H1 (cell line): ENCODE measurements around the gene POLD4. TPM values are rescaled to one million over a fixed set of nuclear protein-coding genes. Genes with fewer than 3 reads are reported as not detected.

Source experiments
- CTCF ChIA-PET: fragments of 300-600 bp; sonication (Branson Sonifier 250); formaldehyde crosslinking; loops from one replicate; lab custom pipeline; 2021; ENCODE audit not compliant: partially characterized antibody; lab: Charles Lee
- POLR2A ChIA-PET: fragments of 300-600 bp; sonication (Branson Sonifier 250); formaldehyde crosslinking; loops from one replicate; lab custom pipeline; 2021; ENCODE audit warnings: inconsistent platforms; ENCODE audit not compliant: partially characterized antibody; lab: Charles Lee
- DNase-seq, 2 experiments: peaks; one replicate each; pipeline versions ENCODE4 v3.0.0 to v3.0.0-alpha.2; 2010 to 2022; ENCODE audit warnings: low spot score in 2 of 2, low read depth in 1 of 2, mixed read lengths in 1 of 2
- FAIRE-seq: peaks from 2 replicates; lab custom pipeline; 2011; peaks lifted over from hg19 to GRCh38; lab: Jason Lieb, UNC
- H2AFZ ChIP-seq: 2 replicates; pipeline ENCODE4 v1.8.1; 2012; ENCODE audit warnings: low read length, inconsistent platforms
- H2AK5ac ChIP-seq: 2 replicates; pipeline ENCODE4 v1.6.1; 2013; ENCODE audit warnings: low read depth, low read length
- H2BK120ac ChIP-seq: replicated peaks from 2 replicates; pipeline ENCODE3; 2013; ENCODE audit warnings: low read depth, low read length, inconsistent platforms
- H2BK12ac ChIP-seq: 2 replicates; pipeline ENCODE4 v1.6.1; 2013; ENCODE audit warnings: low read depth, low read length
- H2BK15ac ChIP-seq: 2 replicates; pipeline ENCODE4 v1.6.1; 2013; ENCODE audit warnings: low read length
- H2BK20ac ChIP-seq: 2 replicates; pipeline ENCODE4 v1.6.1; 2013; ENCODE audit warnings: low read length
- H2BK5ac ChIP-seq: 2 replicates; pipeline ENCODE4 v1.6.1; 2013; ENCODE audit warnings: low read depth, low read length
- H3K14ac ChIP-seq: 2 replicates; pipeline ENCODE4 v1.6.1; 2013; ENCODE audit warnings: inconsistent platforms; ENCODE audit not compliant: insufficient read length
- H3K18ac ChIP-seq: 2 replicates; pipeline ENCODE4 v1.6.1; 2013; ENCODE audit warnings: low read length; ENCODE audit errors: extremely low read depth
- H3K23ac ChIP-seq: 2 replicates; pipeline ENCODE4 v1.6.1; 2013; ENCODE audit warnings: inconsistent platforms; ENCODE audit not compliant: insufficient read length
- H3K23me2 ChIP-seq: 2 replicates; pipeline ENCODE4 v1.6.1; 2013; ENCODE audit warnings: low read depth, low read length
- H3K27ac ChIP-seq: 2 replicates; pipeline ENCODE4 v1.6.1; 2011; ENCODE audit warnings: low read depth, low read length, inconsistent platforms
- H3K27me3 ChIP-seq, 4 experiments: replicated peaks in 1 of 4; 1 replicate in 1 of 4; 2 replicates in 3 of 4; pipeline versions ENCODE4 v1.6.1 to v1.8.1; 2011 to 2013; ENCODE audit warnings: low read length in 3 of 4, mild to moderate bottlenecking in 3 of 4, inconsistent platforms in 2 of 4, mixed read lengths in 2 of 4, moderate library complexity in 1 of 4; ENCODE audit not compliant: control insufficient read depth in 3 of 4, insufficient read depth in 3 of 4; ENCODE audit errors: extremely low read depth in 1 of 4
- H3K36me3 ChIP-seq, 4 experiments: 2 replicates each; pipeline versions ENCODE4 v1.6.1 to v1.8.1; 2011 to 2013; ENCODE audit warnings: mild to moderate bottlenecking in 4 of 4, low read length in 3 of 4, moderate library complexity in 2 of 4, control low read depth in 1 of 4, inconsistent platforms in 1 of 4; ENCODE audit not compliant: insufficient read depth in 4 of 4, control insufficient read depth in 2 of 4
- H3K4ac ChIP-seq: replicated peaks from 2 replicates; pipeline ENCODE3; 2013; ENCODE audit warnings: low read length, low read depth, mixed read lengths, inconsistent platforms; ENCODE audit not compliant: insufficient read length
- H3K4me1 ChIP-seq, 4 experiments: replicated peaks in 1 of 4; 1 replicate in 1 of 4; 2 replicates in 3 of 4; pipeline versions ENCODE4 v1.6.1 to v1.8.1; 2011 to 2013; ENCODE audit warnings: low read length in 3 of 4, inconsistent platforms in 2 of 4, mixed read lengths in 1 of 4; ENCODE audit not compliant: insufficient read depth in 4 of 4, control insufficient read depth in 3 of 4
- H3K4me2 ChIP-seq, 2 experiments: 2 replicates each; pipeline versions ENCODE4 v1.6.1 to v1.8.1; 2011 to 2013; ENCODE audit warnings: low read depth in 2 of 2, low read length in 2 of 2, control low read depth in 1 of 2, inconsistent platforms in 1 of 2, mild to moderate bottlenecking in 1 of 2; ENCODE audit not compliant: insufficient read depth in 1 of 2
- H3K4me3 ChIP-seq, 4 experiments: fragments of 200-600, 300-600 bp in 1 of 4; sonication (generic), shearing (Covaris generic), sonication (Bioruptor Twin) in 1 of 4; 2 replicates each; pipeline versions ENCODE4 v1.5.1 to v1.8.1; 2011 to 2016; ENCODE audit warnings: low read length in 4 of 4, low read depth in 3 of 4, control low read depth in 2 of 4, inconsistent platforms in 2 of 4, mild to moderate bottlenecking in 2 of 4, mixed read lengths in 1 of 4, moderate library complexity in 1 of 4; ENCODE audit not compliant: insufficient read depth in 2 of 4; ENCODE audit errors: extremely low read depth in 1 of 4
- H3K56ac ChIP-seq: replicated peaks from 2 replicates; pipeline ENCODE3; 2013; ENCODE audit warnings: low read depth, mild to moderate bottlenecking, mixed read lengths, low read length, inconsistent platforms; ENCODE audit not compliant: insufficient read length
- H3K79me1 ChIP-seq: 2 replicates; pipeline ENCODE4 v1.6.1; 2013; ENCODE audit warnings: low read depth, low read length, control low read depth
- H3K79me2 ChIP-seq, 2 experiments: 2 replicates each; pipeline versions ENCODE4 v1.6.1 to v1.8.1; 2012 to 2013; ENCODE audit warnings: low read length in 2 of 2, mild to moderate bottlenecking in 2 of 2, inconsistent platforms in 1 of 2; ENCODE audit not compliant: insufficient read depth in 2 of 2, control insufficient read depth in 1 of 2
- H3K9ac ChIP-seq, 4 experiments: replicated peaks in 1 of 4; 1 replicate in 1 of 4; 2 replicates in 3 of 4; pipeline versions ENCODE4 v1.6.1 to v1.8.1; 2011 to 2013; ENCODE audit warnings: low read depth in 3 of 4, low read length in 3 of 4, control low read depth in 2 of 4, mild to moderate bottlenecking in 2 of 4, moderate library complexity in 2 of 4, inconsistent platforms in 1 of 4; ENCODE audit errors: extremely low read depth in 1 of 4
- H3K9me3 ChIP-seq, 2 experiments: 2 replicates each; pipeline versions ENCODE4 v1.6.1 to v1.8.1; 2012 to 2013; ENCODE audit warnings: mild to moderate bottlenecking in 2 of 2, moderate library complexity in 2 of 2, control low read depth in 1 of 2, inconsistent platforms in 1 of 2, low read depth in 1 of 2, low read length in 1 of 2, mixed read lengths in 1 of 2; ENCODE audit not compliant: insufficient read depth in 2 of 2
- H4K20me1 ChIP-seq, 2 experiments: replicated peaks in 1 of 2; 2 replicates each; pipeline versions ENCODE3 to v1.8.1; 2011 to 2013; ENCODE audit warnings: inconsistent platforms in 2 of 2, low read length in 2 of 2, mild to moderate bottlenecking in 1 of 2; ENCODE audit not compliant: insufficient read depth in 2 of 2, control insufficient read depth in 1 of 2
- H4K5ac ChIP-seq: 2 replicates; pipeline ENCODE4 v1.6.1; 2013; ENCODE audit warnings: low read length, low read depth, mixed read lengths, inconsistent platforms; ENCODE audit not compliant: insufficient read length
- H4K8ac ChIP-seq: 2 replicates; pipeline ENCODE4 v1.8.0; 2013; ENCODE audit warnings: mild to moderate bottlenecking, moderate library complexity, low read length, inconsistent platforms; ENCODE audit not compliant: insufficient read depth; ENCODE audit errors: extremely low read depth
- H4K91ac ChIP-seq: replicated peaks from 2 replicates; pipeline ENCODE3; 2013; ENCODE audit warnings: low read length, mixed read lengths, inconsistent platforms; ENCODE audit not compliant: insufficient read length
- EGR1 ChIP-seq: IDR thresholded peaks from 2 replicates; pipeline ENCODE4 v1.6.1; 2011; ENCODE audit warnings: low read depth, low read length, borderline replicate concordance
- ZNF274 ChIP-seq: IDR thresholded peaks from 2 replicates; pipeline ENCODE4 v1.7.0; 2012; ENCODE audit warnings: low read length, borderline replicate concordance; ENCODE audit errors: extremely low read depth
- WGBS, 2 experiments: shearing (Covaris generic) in 1 of 2; methylation state at CpG; one replicate each; pipeline versions ENCODE4 v1.1.6 to v1.1.7; 2013 to 2015; ENCODE audit warnings: low lambda C conversion rate in 2 of 2, mixed read lengths in 2 of 2, inconsistent platforms in 1 of 2, low coverage in 1 of 2, missing lambda C conversion rate in 1 of 2; ENCODE audit not compliant: insufficient replicate concordance in 2 of 2, insufficient coverage in 1 of 2, insufficient read length in 1 of 2; ENCODE audit errors: extremely low coverage in 1 of 2, missing lambda C conversion rate in 1 of 2; 5-methylcytosine and 5-hydroxymethylcytosine counted together
- polyA plus RNA-seq, 7 experiments: library from polyadenylated mRNA; depleted of rRNA in 3 of 7; stranded (reverse) in 5 of 7; unstranded in 2 of 7; fragments of >200 nt in 5 of 7; fragments of 200-250 nt in 2 of 7; gene quantifications; 1 replicate in 5 of 7; 2 replicates in 1 of 7; 4 replicates in 1 of 7; pipeline versions ENCODE4 v1.2.1 to v1.2.3, GENCODE V29; 2011 to 2013; ENCODE audit warnings: missing spikeins in 2 of 7, mixed read lengths in 2 of 7
- total RNA-seq: library from RNA; stranded (reverse); fragmentation: NEBNext Ultra II Directional; extraction: Animal tissue kit (Norgen Biotek cat#: 25700); gene quantifications from 2 replicates; pipeline ENCODE4 v1.2.1, GENCODE V29; 2021
- TF ChIP-seq, protein P1 (sequence below): IDR thresholded peaks from 2 replicates; pipeline ENCODE4 v1.6.1; 2012; ENCODE audit warnings: inconsistent platforms

The POLD4 gene
- total and polyA plus RNA-seq, 2 of the 8 experiments (the other 6 are each of a cell fraction or from before 2014, with no cell fraction given): 21.2 to 46.7 TPM

DNA sequence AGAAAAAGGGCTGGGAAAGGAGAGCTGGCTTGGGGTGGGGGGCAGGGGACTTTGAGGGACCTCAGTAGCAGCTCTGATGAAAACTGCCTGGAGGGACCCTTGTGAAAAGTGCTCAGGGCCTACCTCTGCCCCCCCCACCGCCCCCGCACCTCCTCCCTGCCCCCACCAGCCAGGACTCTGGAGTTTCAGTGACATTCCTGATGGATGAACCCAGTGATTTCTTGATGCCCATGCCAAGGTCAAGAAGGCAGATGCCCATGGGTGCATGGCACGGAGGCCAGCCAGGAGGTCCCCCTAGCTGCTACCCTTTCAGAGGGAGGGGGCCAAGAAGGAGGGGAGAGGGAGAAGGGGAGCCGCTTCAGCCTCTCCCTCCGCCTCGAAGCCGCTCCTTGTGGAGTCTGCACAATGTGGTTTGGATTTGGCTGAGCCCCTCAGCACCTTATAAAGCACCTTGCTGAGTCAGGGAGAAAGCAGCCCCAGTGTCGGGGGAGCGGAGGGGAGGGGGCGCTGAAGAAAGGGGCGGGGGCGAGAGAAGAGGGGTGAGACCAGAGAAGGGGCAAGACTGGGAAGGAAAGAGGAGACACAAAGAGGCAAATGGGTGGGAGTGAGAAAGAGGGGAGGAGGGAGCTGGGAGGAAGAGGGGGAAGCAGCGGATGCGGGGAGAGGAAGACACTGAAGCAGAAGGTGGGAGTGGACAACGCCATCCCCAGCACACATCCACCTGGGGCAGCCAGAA, 22.1 kb upstream of the POLD4 start:
- Histone ChIP-seq H2BK5ac (peak overlapping the region; percentile 66; the same call in 1 of the 2 replicates), H3K27me3 (peaks cover 7 to 56% (median 49%) of the 10 kb centered on the region in 4 experiments), H3K23me2 (peaks cover 25% of the 10 kb centered on the region; the same call in 1 of the 2 replicates), H3K23ac (no peak overlapping the region), H3K14ac (no peak overlapping the region), H3K56ac (no peak overlapping the region), H2BK120ac (no peak overlapping the region), H3K18ac (peak overlapping the region; percentile 78), H3K4me1 (peaks cover 0 to 45% (median 38%) of the 10 kb centered on the region in 4 experiments; a peak in 6 of 7 replicates), H3K4me2 (peak overlapping the region; percentile 87 to 96), H3K79me1 (no peaks in the 10 kb centered on the region), H3K4ac (peak overlapping the region; percentile 5), H3K9ac (no peak overlapping the region), H3K27ac (no peak overlapping the region), H2BK15ac (0 out of 2 replicates have a peak overlapping the region, but pooled peaks have one; percentile 92), H3K36me3 (no peaks in the 10 kb centered on the region), H4K8ac (no peak overlapping the region; the same call in 1 of the 2 replicates), H3K4me3 (peak overlapping the region; percentile 16 to 55 (median 22); a peak in 5 of 8 replicates), H4K91ac (no peak overlapping the region), H3K9me3 (no peaks in the 10 kb centered on the region), H4K5ac (no peak overlapping the region), H2BK20ac (0 out of 2 replicates have a peak overlapping the region, but pooled peaks have one; percentile 72), H4K20me1 (peaks cover 0 to 5% of the 10 kb centered on the region in 2 experiments), H2AFZ (0 out of 2 replicates have a peak overlapping the region, but pooled peaks have one; percentile 34), H2BK12ac (peak overlapping the region; percentile 96), H2AK5ac (no peak overlapping the region), H3K79me2 (no peaks in the 10 kb centered on the region)
- TF ChIP-seq, protein P1, sequence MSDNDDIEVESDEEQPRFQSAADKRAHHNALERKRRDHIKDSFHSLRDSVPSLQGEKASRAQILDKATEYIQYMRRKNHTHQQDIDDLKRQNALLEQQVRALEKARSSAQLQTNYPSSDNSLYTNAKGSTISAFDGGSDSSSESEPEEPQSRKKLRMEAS: 0 out of 2 replicates have a peak, but pooled peaks have one; percentile 20
- no peak for TF ChIP-seq ZNF274
- TF ChIP-seq EGR1: 0 out of 2 replicates have a peak, but pooled peaks have one; percentile 31
- DNase-seq: peak in 1 of 2 experiments; percentile 62
- 16% methylated on average over 8 of the region's 15 CpGs; no CpG with 5 or more reads in 1 of the 2 experiments for WGBS, 2 experiments
- ChIA-PET CTCF (interaction anchor here (0.6 to 34.8 kb wide), 9 partner anchors 13 to 118 kb away, joined by 3 to 1305 read pairs (median 4); partner anchors contain the start of genes POLD4 and RAD9A), POLR2A (interaction anchor here (0.9 to 3.1 kb wide), 10 partner anchors 8 to 105 kb away, joined by 3 to 8 read pairs (median 4); partner anchors contain the start of gene POLD4)
- no peak for FAIRE-seq
